CD4-positive, CD25-positive, alpha-beta regulatory T cell (primary cell): ENCODE measurements around the gene EP300. TPM values are rescaled to one million over a fixed set of nuclear protein-coding genes. Genes with fewer than 3 reads are reported as not detected.
"Not testable (repeated sequence)": the region's sequence is repeated elsewhere in the genome, so short reads cannot be mapped to it uniquely, and the experiment has no call there.

Experiments
- ATAC-seq, 2 donors: fragments of 150-1000 bp; cut with Tn5 transposase; one replicate each; pipeline ENCODE4 v1.10.0; 2021; ENCODE audit warnings: low read depth in 2 of 2, moderate number of reproducible peaks in 2 of 2, moderate library complexity in 1 of 2
- DNase-seq, 3 donors: peaks; one replicate each; pipeline versions ENCODE4 v3.0.0 to v3.0.0-alpha.2; 2012 to 2022; ENCODE audit warnings: mixed read lengths in 1 of 3
- H3K27ac ChIP-seq: one replicate; pipeline ENCODE4 v1.7.0; 2013; ENCODE audit warnings: mild to moderate bottlenecking, low read length; ENCODE audit not compliant: insufficient read depth, poor library complexity, severe bottlenecking
- H3K27me3 ChIP-seq: one replicate; pipeline ENCODE4 v1.7.0; 2013; ENCODE audit warnings: low read length; ENCODE audit not compliant: control insufficient read depth, insufficient read depth
- H3K36me3 ChIP-seq: one replicate; pipeline ENCODE4 v1.7.0; 2013; ENCODE audit warnings: mild to moderate bottlenecking, low read length, moderate library complexity; ENCODE audit not compliant: control insufficient read depth, insufficient read depth
- H3K4me1 ChIP-seq: 2 replicates; pipeline ENCODE4 v1.7.0; 2013; ENCODE audit warnings: mild to moderate bottlenecking, low read length; ENCODE audit not compliant: insufficient read depth, control insufficient read depth, poor library complexity, severe bottlenecking
- H3K4me3 ChIP-seq: one replicate; pipeline ENCODE4 v1.7.0; 2013; ENCODE audit warnings: low read depth, mild to moderate bottlenecking, low read length, moderate library complexity
- H3K9me3 ChIP-seq, 2 experiments: 1 replicate in 1 of 2; 2 replicates in 1 of 2; pipeline ENCODE4 v1.7.0; 2013; ENCODE audit warnings: low read length in 2 of 2, mild to moderate bottlenecking in 1 of 2, moderate library complexity in 1 of 2; ENCODE audit not compliant: control insufficient read depth in 2 of 2
- H3K27ac Mint-ChIP-seq, 3 donors: one replicate each; pipeline ENCODE4 v1.8.0; 2020 to 2022; ENCODE audit warnings: mild to moderate bottlenecking in 3 of 3, mixed read lengths in 3 of 3, moderate library complexity in 2 of 3
- H3K27me3 Mint-ChIP-seq: one replicate; pipeline ENCODE4 v1.8.0; 2022; ENCODE audit warnings: mild to moderate bottlenecking, mixed read lengths
- H3K36me3 Mint-ChIP-seq: one replicate; pipeline ENCODE4 v1.8.0; 2020; ENCODE audit warnings: mixed read lengths
- H3K4me1 Mint-ChIP-seq, 4 donors: one replicate each; pipeline ENCODE4 v1.8.0; 2020 to 2022; ENCODE audit warnings: mixed read lengths in 4 of 4, mild to moderate bottlenecking in 1 of 4
- H3K4me3 Mint-ChIP-seq, 4 donors: one replicate each; pipeline ENCODE4 v1.8.0; 2020 to 2022; ENCODE audit warnings: mild to moderate bottlenecking in 4 of 4, mixed read lengths in 4 of 4, moderate library complexity in 3 of 4
- H3K9me3 Mint-ChIP-seq, 7 donors: one replicate each; pipeline ENCODE4 v1.8.0; 2020 to 2022; ENCODE audit warnings: mixed read lengths in 7 of 7, mild to moderate bottlenecking in 3 of 7, moderate library complexity in 2 of 7
- polyA plus RNA-seq, 4 donors: library from polyadenylated mRNA; unstranded; fragments of 300-500 nt; fragmentation: Illumina TruSeq; gene quantifications; one replicate each; pipeline ENCODE4 v1.2.3, GENCODE V29; 2021
- total RNA-seq: library from RNA; stranded (reverse); gene quantifications from one replicate; pipeline ENCODE4 v1.2.3, GENCODE V29; 2022

Gene EP300
- 177 TPM for total RNA-seq
- 10 to 100 TPM in 2 of 4 donors, 1 to 10 TPM in 2; 8.1 to 14.8 (median 10.7) TPM for polyA plus RNA-seq

- Histone ChIP-seq H3K4me3 (peak within 1 kb of the TSS; percentile 99), H3K4me1 (peaks cover 45% of the 10 kb centered on the region), H3K36me3 (no peaks in the 10 kb centered on the region), H3K27me3 (no peaks in the 10 kb centered on the region), H3K27ac (peak within 1 kb of the TSS; percentile 99), H3K9me3 (no peaks in the 10 kb centered on the region)
- peaks cover 6% of the 10 kb centered on the region for H3K27me3 Mint-ChIP-seq
- DNase-seq: peak; percentile 85 to 93 (median 85)
- peak within 1 kb of the TSS; percentile 99 to 100 (median 100) for H3K27ac Mint-ChIP-seq
- peaks cover 3% of the 10 kb centered on the region for H3K36me3 Mint-ChIP-seq
- H3K4me1 Mint-ChIP-seq: peaks cover 16 to 42% (median 29%) of the 10 kb centered on the region in 4 donors
- peak; percentile 48 to 50 for ATAC-seq
- H3K4me3 Mint-ChIP-seq: peak within 1 kb of the TSS; percentile 93 to 100 (median 100)
- H3K9me3 Mint-ChIP-seq: peaks cover 0 to 2% (median 0%) of the 10 kb centered on the region in 7 donors
These were observed at the start of gene EP300 for GRCh38 chr22:41092023-41092817. Gene EP300 (plus strand): TSS chr22:41092592. CDS start chr22:41093005, 413 bp downstream.

- H3K27ac Mint-ChIP-seq: no peak overlapping the region
- H3K4me3 Mint-ChIP-seq: no peak overlapping the region
- H3K4me3 ChIP-seq: no peak overlapping the region
- DNase-seq (no peak), ATAC-seq (no peak)
- no peaks in the 10 kb centered on the region for H3K27me3 ChIP-seq
- H3K27ac ChIP-seq: no peak overlapping the region
- H3K4me1 Mint-ChIP-seq: no peaks in the 10 kb centered on the region
- peaks cover 0 to 1% (median 0%) of the 10 kb centered on the region in 7 donors for H3K9me3 Mint-ChIP-seq
- no peaks in the 10 kb centered on the region for H3K36me3 Mint-ChIP-seq
- no peaks in the 10 kb centered on the region for H3K36me3 ChIP-seq
- H3K4me1 ChIP-seq: no peaks in the 10 kb centered on the region
- peaks cover 5% of the 10 kb centered on the region for H3K27me3 Mint-ChIP-seq
- no peaks in the 10 kb centered on the region for H3K9me3 ChIP-seq
These were observed 48.7 kb upstream of the EP300 start for GRCh38 chr22:41043722-41044121.

- H3K9me3 ChIP-seq, ATAC-seq, H3K27ac Mint-ChIP-seq: not testable (repeated sequence)
These were observed 46.8 kb upstream of the EP300 start for GRCh38 chr22:41045575-41045974.

GRCh38 chr22:41047801-41048211 lies 44.6 kb upstream of the EP300 start:
- DNase-seq: no peak
- Histone ChIP-seq H3K4me1 (no peaks in the 10 kb centered on the region), H3K4me3 (no peak overlapping the region), H3K27ac (no peak overlapping the region), H3K27me3 (no peaks in the 10 kb centered on the region), H3K36me3 (no peaks in the 10 kb centered on the region), H3K9me3 (no peaks in the 10 kb centered on the region)
- Mint-ChIP-seq H3K36me3 (no peaks in the 10 kb centered on the region), H3K4me1 (peaks cover 0 to 4% (median 0%) of the 10 kb centered on the region in 4 donors), H3K9me3 (peaks cover 0 to 1% (median 0%) of the 10 kb centered on the region in 7 donors), H3K27ac (peak overlapping the region in 1 of 3 donors; percentile 18), H3K4me3 (no peak overlapping the region), H3K27me3 (peaks cover 5% of the 10 kb centered on the region)
- no peak for ATAC-seq

More at GRCh38 chr22:41045575-41045974, 46.8 kb upstream of the EP300 start:
- not testable (repeated sequence) for DNase-seq, H3K27me3 ChIP-seq, H3K36me3 Mint-ChIP-seq, H3K36me3 ChIP-seq, H3K27ac ChIP-seq, H3K4me3 Mint-ChIP-seq, H3K4me1 ChIP-seq, H3K9me3 Mint-ChIP-seq, H3K4me1 Mint-ChIP-seq, H3K27me3 Mint-ChIP-seq, H3K4me3 ChIP-seq

DNA sequence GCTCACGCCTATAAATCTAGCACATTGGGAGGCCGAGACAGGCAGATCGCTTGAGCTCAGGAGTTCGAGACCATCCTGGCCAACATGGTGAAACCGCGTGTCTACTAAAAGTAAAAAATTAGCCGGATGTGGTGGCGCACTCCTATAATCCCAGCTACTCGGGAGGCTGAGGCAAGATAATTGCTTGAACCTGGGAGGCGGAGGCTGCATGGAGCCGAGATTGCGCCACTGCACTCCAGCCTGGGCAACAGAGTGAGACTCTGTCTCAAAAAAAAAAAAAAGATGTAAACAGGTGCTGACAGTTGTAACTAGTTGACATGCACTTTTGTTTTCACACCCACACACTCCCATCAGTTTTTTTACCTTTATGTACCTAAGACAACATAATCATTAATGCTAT lies 44.0 kb upstream of the EP300 start:
- H3K9me3 Mint-ChIP-seq, ATAC-seq, DNase-seq, H3K4me3 Mint-ChIP-seq, H3K36me3 Mint-ChIP-seq, H3K36me3 ChIP-seq, H3K27ac ChIP-seq, H3K27me3 ChIP-seq, H3K9me3 ChIP-seq, H3K4me3 ChIP-seq, H3K27me3 Mint-ChIP-seq, H3K4me1 Mint-ChIP-seq, H3K4me1 ChIP-seq: not testable (repeated sequence)
- H3K27ac Mint-ChIP-seq: peak overlapping the region in 1 of 3 donors; percentile 47

GRCh38 chr22:41048791-41049717 lies 43.3 kb upstream of the EP300 start:
- H3K27ac ChIP-seq: no peak overlapping the region
- DNase-seq (no peak), ATAC-seq (no peak)
- no peak overlapping the region for H3K4me3 ChIP-seq
- H3K4me1 ChIP-seq: no peaks in the 10 kb centered on the region
- Mint-ChIP-seq H3K27me3 (peaks cover 5% of the 10 kb centered on the region), H3K4me1 (peaks cover 0 to 6% (median 4%) of the 10 kb centered on the region in 4 donors), H3K27ac (peak overlapping the region in 2 of 3 donors; percentile 23 to 47), H3K9me3 (peaks cover 0 to 1% (median 0%) of the 10 kb centered on the region in 7 donors), H3K4me3 (no peak overlapping the region), H3K36me3 (no peaks in the 10 kb centered on the region)
- H3K27me3 ChIP-seq: no peaks in the 10 kb centered on the region
- H3K9me3 ChIP-seq: no peaks in the 10 kb centered on the region
- H3K36me3 ChIP-seq: no peaks in the 10 kb centered on the region

DNA sequence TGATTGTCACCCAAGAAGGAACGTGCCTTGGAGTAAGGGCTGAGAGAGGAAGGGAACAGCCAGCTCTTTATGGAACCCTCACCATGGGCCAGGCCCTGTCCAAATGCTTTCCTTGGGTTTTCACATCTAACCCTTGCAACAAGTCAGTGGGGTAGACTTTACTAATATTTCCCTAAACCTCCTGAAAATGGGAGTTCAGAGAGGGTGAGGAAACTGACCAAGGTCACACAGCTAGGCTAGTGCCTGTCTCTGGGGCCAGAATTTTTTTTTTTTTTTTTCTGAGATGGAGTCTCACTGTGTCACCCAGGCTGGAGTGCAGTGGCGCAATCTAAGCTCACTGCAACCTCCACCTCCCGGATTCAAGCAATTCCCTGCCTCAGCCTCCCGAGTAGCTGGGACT lies 42.6 kb upstream of the EP300 start:
- not testable (repeated sequence) for H3K9me3 Mint-ChIP-seq, DNase-seq, H3K4me3 ChIP-seq, H3K36me3 Mint-ChIP-seq, H3K4me3 Mint-ChIP-seq, H3K27ac Mint-ChIP-seq, H3K27me3 ChIP-seq, H3K27me3 Mint-ChIP-seq, ATAC-seq, H3K4me1 Mint-ChIP-seq, H3K4me1 ChIP-seq, H3K27ac ChIP-seq, H3K36me3 ChIP-seq, H3K9me3 ChIP-seq
